GM18858 (cell line): ENCODE data around the gene KLHL26.

ENCODE experiments used
- ATAC-seq: cut with Tn5 transposase; IDR thresholded peaks from one replicate; pipeline ENCODE4 v1.9.1; 2021; ENCODE audit not compliant: unreplicated experiment

Gene KLHL26

GRCh38 chr19:18612772-18613588 lies 23.8 kb upstream of the KLHL26 start, which contains the start of gene TMEM59L:
TMEM59L (plus strand) TSS chr19:18612870; CDS start chr19:18612959, 89 bp downstream.
- ATAC-seq, result no peak

- no peak for ATAC-seq
These were observed 23.1 kb upstream of the KLHL26 start for GRCh38 chr19:18613589-18614234.

- no peak for ATAC-seq
These were observed 20.8 kb upstream of the KLHL26 start for GRCh38 chr19:18616023-18616422.

GRCh38 chr19:18617562-18617961 lies 19.3 kb upstream of the KLHL26 start:
- no peak for ATAC-seq

GRCh38 chr19:18618236-18618635 lies 18.6 kb upstream of the KLHL26 start:
- ATAC-seq, result no peak

GRCh38 chr19:18620311-18620710 lies 16.5 kb upstream of the KLHL26 start:
- no peak for ATAC-seq

- no peak for ATAC-seq
These were observed 15.9 kb upstream of the KLHL26 start for GRCh38 chr19:18620902-18621301.

- no peak for ATAC-seq
These were observed 9.9 kb upstream of the KLHL26 start for GRCh38 chr19:18626906-18627305.

GRCh38 chr19:18629166-18630088 lies 7.4 kb upstream of the KLHL26 start:
- ATAC-seq, result no peak

GRCh38 chr19:18633321-18633720 lies 3.5 kb upstream of the KLHL26 start:
- no peak for ATAC-seq

GRCh38 chr19:18634612-18635297 lies 2.1 kb upstream of the KLHL26 start:
- no peak for ATAC-seq

GRCh38 chr19:18635831-18636182 lies 1.0 kb upstream of the KLHL26 start:
- ATAC-seq, result no peak

GRCh38 chr19:18636183-18636968 lies 452 bp upstream of the KLHL26 start:
- peak; percentile 62 for ATAC-seq

- no peak for ATAC-seq
These were observed 1.1 kb downstream of the KLHL26 start for GRCh38 chr19:18637673-18638630.

- ATAC-seq, result no peak
These were observed 2.9 kb downstream of the KLHL26 start for GRCh38 chr19:18639706-18640243.

- ATAC-seq, result no peak
These were observed 7.6 kb downstream of the KLHL26 start for GRCh38 chr19:18644196-18645034.

- no peak for ATAC-seq
These were observed 8.2 kb downstream of the KLHL26 start for GRCh38 chr19:18645035-18645511.
